Lower leg skin (tissue), 3 donors: ENCODE results near the gene NTM.

Source experiments
- POLR2A ChIP-seq, 2 donors: fragments of 450-650 bp; IDR thresholded peaks; one replicate each; pipeline ENCODE4 v1.6.1; 2016 to 2017; ENCODE audit warnings: antibody characterized with exemption in 2 of 2, mild to moderate bottlenecking in 1 of 2, moderate library complexity in 1 of 2
- TF ChIP-seq, protein P1 (sequence below), 3 donors: fragments of 450-650 bp; IDR thresholded peaks; one replicate each; pipeline ENCODE4 v1.5.1; 2016; ENCODE audit warnings: antibody characterized with exemption in 3 of 3, mild to moderate bottlenecking in 3 of 3, moderate library complexity in 2 of 3

DNA sequence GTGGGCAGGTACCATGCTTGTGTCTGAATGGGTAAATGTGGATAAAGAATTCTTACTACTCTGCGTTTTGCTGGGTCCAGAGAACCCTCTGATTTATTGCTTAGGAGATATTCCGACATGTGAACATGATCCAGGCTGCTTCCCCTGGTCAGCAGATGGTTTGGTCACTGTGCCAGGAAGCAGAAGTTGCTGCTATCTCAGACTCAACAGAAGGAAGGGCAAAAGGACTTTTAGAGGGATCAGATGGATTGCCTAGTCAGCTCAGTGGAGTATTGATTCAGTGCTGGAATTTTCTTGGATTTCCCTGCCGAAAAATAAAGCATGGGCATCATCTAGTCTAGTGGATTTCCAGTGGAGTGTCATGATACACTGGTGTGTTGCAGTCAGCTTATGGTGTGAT is 440.1 kb downstream of the NTM start:
- TF ChIP-seq, protein P1, sequence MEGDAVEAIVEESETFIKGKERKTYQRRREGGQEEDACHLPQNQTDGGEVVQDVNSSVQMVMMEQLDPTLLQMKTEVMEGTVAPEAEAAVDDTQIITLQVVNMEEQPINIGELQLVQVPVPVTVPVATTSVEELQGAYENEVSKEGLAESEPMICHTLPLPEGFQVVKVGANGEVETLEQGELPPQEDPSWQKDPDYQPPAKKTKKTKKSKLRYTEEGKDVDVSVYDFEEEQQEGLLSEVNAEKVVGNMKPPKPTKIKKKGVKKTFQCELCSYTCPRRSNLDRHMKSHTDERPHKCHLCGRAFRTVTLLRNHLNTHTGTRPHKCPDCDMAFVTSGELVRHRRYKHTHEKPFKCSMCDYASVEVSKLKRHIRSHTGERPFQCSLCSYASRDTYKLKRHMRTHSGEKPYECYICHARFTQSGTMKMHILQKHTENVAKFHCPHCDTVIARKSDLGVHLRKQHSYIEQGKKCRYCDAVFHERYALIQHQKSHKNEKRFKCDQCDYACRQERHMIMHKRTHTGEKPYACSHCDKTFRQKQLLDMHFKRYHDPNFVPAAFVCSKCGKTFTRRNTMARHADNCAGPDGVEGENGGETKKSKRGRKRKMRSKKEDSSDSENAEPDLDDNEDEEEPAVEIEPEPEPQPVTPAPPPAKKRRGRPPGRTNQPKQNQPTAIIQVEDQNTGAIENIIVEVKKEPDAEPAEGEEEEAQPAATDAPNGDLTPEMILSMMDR (IDR thresholded peaks at IDR 0.05): no peak
- no peak for TF ChIP-seq POLR2A (IDR thresholded peaks at IDR 0.05)
